HEK293T (cell line): ENCODE results near the gene RFLNA.

ENCODE experiments used
- ARNT ChIP-seq: fragments of 450-650 bp; IDR thresholded peaks from 2 replicates; pipeline ENCODE4 v1.6.1; 2017; ENCODE audit warnings: mild to moderate bottlenecking
- BHLHE40 ChIP-seq: fragments of 450-650 bp; IDR thresholded peaks from 2 replicates; pipeline ENCODE4 v1.6.1; 2016; ENCODE audit warnings: mild to moderate bottlenecking, moderate library complexity, borderline replicate concordance
- ELF4 ChIP-seq: fragments of 450-650 bp; IDR thresholded peaks from 2 replicates; pipeline ENCODE4 v1.6.1; 2017; ENCODE audit warnings: antibody characterized with exemption
- FOXA1 ChIP-seq: fragments of 450-650 bp; IDR thresholded peaks from 2 replicates; pipeline ENCODE4 v1.6.1; 2016; ENCODE audit warnings: mild to moderate bottlenecking
- FOXK2 ChIP-seq: fragments of 450-650 bp; IDR thresholded peaks from 2 replicates; pipeline ENCODE4 v1.6.1; 2016; ENCODE audit warnings: mild to moderate bottlenecking
- FOXM1 ChIP-seq: fragments of 450-650 bp; IDR thresholded peaks from 2 replicates; pipeline ENCODE4 v1.6.1; 2017; ENCODE audit warnings: mild to moderate bottlenecking, borderline replicate concordance
- HDGF ChIP-seq: fragments of 450-650 bp; IDR thresholded peaks from 2 replicates; pipeline ENCODE4 v1.6.1; 2017; ENCODE audit warnings: antibody characterized with exemption, borderline replicate concordance
- L3MBTL2 ChIP-seq: fragments of 450-650 bp; conservative IDR thresholded peaks from 2 replicates; pipeline ENCODE4 v1.6.1; 2016; ENCODE audit warnings: mild to moderate bottlenecking
- LEF1 ChIP-seq: fragments of 450-650 bp; IDR thresholded peaks from 2 replicates; pipeline ENCODE4 v1.6.1; 2017; ENCODE audit warnings: mild to moderate bottlenecking, borderline replicate concordance
- NFRKB ChIP-seq: fragments of 450-650 bp; IDR thresholded peaks from 2 replicates; pipeline ENCODE4 v1.6.1; 2016; ENCODE audit warnings: mild to moderate bottlenecking, moderate library complexity
- SP1 ChIP-seq: fragments of 450-650 bp; IDR thresholded peaks from 2 replicates; pipeline ENCODE4 v1.6.1; 2017
- SUZ12 ChIP-seq: fragments of 450-650 bp; IDR thresholded peaks from 2 replicates; pipeline ENCODE4 v1.6.1; 2016; ENCODE audit warnings: mild to moderate bottlenecking
- ZNF384 ChIP-seq: fragments of 450-650 bp; IDR thresholded peaks from 2 replicates; pipeline ENCODE4 v1.6.1; 2016
- TF ChIP-seq, protein P1 (sequence below): fragments of 450-650 bp; IDR thresholded peaks from 2 replicates; pipeline ENCODE4 v1.6.1; 2016

DNA sequence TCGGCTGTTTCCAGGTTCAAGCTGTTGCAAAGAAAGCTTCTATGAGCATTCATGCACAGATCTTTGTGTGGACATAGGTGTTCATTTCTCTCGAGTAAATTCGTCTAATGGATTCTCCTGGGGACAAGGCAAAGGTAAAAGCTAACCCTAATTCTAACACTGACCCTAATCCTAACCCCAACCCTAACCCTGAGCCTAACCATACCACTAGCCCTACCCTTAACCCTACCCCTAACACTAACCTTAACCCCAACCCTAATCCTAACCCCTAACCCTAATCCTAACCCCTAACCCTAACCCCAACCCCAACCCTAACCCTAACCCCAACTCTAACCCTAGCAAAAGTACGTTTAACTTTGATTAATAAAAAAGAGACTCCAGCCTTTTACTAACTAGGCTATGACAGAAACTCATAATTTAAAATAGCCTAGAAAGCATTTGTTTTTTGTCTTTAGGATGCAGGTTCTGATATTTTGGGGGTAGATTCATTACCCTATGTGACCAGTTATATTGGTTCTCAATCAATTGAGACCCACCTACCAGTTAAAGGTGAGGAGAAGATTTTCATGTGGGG is 27.6 kb upstream of the RFLNA start:
- TF ChIP-seq L3MBTL2 (no peak), NFRKB (no peak), SUZ12 (no peak), SP1 (no peak), BHLHE40 (no peak), ELF4 (no peak), ARNT (no peak), LEF1 (no peak), HDGF (no peak), ZNF384 (no peak), FOXA1 (no peak), FOXK2 (no peak), FOXM1 (no peak)
- TF ChIP-seq, protein P1, sequence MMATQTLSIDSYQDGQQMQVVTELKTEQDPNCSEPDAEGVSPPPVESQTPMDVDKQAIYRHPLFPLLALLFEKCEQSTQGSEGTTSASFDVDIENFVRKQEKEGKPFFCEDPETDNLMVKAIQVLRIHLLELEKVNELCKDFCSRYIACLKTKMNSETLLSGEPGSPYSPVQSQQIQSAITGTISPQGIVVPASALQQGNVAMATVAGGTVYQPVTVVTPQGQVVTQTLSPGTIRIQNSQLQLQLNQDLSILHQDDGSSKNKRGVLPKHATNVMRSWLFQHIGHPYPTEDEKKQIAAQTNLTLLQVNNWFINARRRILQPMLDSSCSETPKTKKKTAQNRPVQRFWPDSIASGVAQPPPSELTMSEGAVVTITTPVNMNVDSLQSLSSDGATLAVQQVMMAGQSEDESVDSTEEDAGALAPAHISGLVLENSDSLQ: no peak
